ENCODE measurements around the gene GUCY1A2.

GRCh38 chr11:107041088-107041444 lies 22.8 kb upstream of the GUCY1A2 start:
- no peak for TF ChIP-seq POLR2A (IDR thresholded peaks at IDR 0.05)
- no peak for TF ChIP-seq CTCF (IDR thresholded peaks at IDR 0.05)
